HG02840 (cell line): ENCODE data around the gene RASSF5.
A peak's percentile ranks its signal among the peaks of the same experiment; 100 is the strongest.

ENCODE experiments used
- ATAC-seq: cut with Tn5 transposase; IDR thresholded peaks from one replicate; pipeline ENCODE4 v1.9.1; 2021; ENCODE audit warnings: mild to moderate bottlenecking, moderate library complexity, moderate number of reproducible peaks; ENCODE audit not compliant: unreplicated experiment, low FRiP score

Gene RASSF5

GRCh38 chr1:206560007-206560716 lies 52.8 kb downstream of the RASSF5 start:
- no peak for ATAC-seq

- ATAC-seq: peak; percentile 8
These were observed 56.3 kb downstream of the RASSF5 start for GRCh38 chr1:206563367-206564207.

- no peak for ATAC-seq
These were observed 58.7 kb downstream of the RASSF5 start for GRCh38 chr1:206565995-206566394.

GRCh38 chr1:206566999-206567398 lies 59.7 kb downstream of the RASSF5 start:
- no peak for ATAC-seq

GRCh38 chr1:206568256-206568655 lies 60.9 kb downstream of the RASSF5 start:
- ATAC-seq: no peak

GRCh38 chr1:206568779-206569352 lies 61.5 kb downstream of the RASSF5 start:
- no peak for ATAC-seq

- no peak for ATAC-seq
These were observed 62.2 kb downstream of the RASSF5 start for GRCh38 chr1:206569556-206569955.

- ATAC-seq: no peak
These were observed 63.2 kb downstream of the RASSF5 start for GRCh38 chr1:206570529-206570928.

GRCh38 chr1:206572835-206573234 lies 65.5 kb downstream of the RASSF5 start:
- ATAC-seq: no peak

GRCh38 chr1:206573319-206573718 lies 66.0 kb downstream of the RASSF5 start:
- ATAC-seq: no peak

- no peak for ATAC-seq
These were observed 66.4 kb downstream of the RASSF5 start for GRCh38 chr1:206573762-206574161.

GRCh38 chr1:206575165-206575893 lies 68.0 kb downstream of the RASSF5 start:
- ATAC-seq: no peak

- no peak for ATAC-seq
These were observed 68.8 kb downstream of the RASSF5 start for GRCh38 chr1:206575894-206576737.

- no peak for ATAC-seq
These were observed 70.3 kb downstream of the RASSF5 start for GRCh38 chr1:206577626-206578025.

GRCh38 chr1:206578068-206578977 lies 71.0 kb downstream of the RASSF5 start:
- ATAC-seq: no peak

- ATAC-seq: no peak
These were observed 71.6 kb downstream of the RASSF5 start for GRCh38 chr1:206578978-206579374.

GRCh38 chr1:206579747-206580437 lies 72.6 kb downstream of the RASSF5 start:
- peak; percentile 79 for ATAC-seq

GRCh38 chr1:206580438-206581113 lies 73.2 kb downstream of the RASSF5 start:
- no peak for ATAC-seq
